GM18907 (cell line): ENCODE measurements around the gene RBMS2.
"Not testable (repeated sequence)": the region's sequence is repeated elsewhere in the genome, so short reads cannot be mapped to it uniquely, and the experiment has no call there.

Source experiments
- ATAC-seq: cut with Tn5 transposase; IDR thresholded peaks from one replicate; pipeline ENCODE4 v1.9.1; 2021; ENCODE audit warnings: mild to moderate bottlenecking, moderate library complexity; ENCODE audit not compliant: unreplicated experiment

The RBMS2 gene

GRCh38 chr12:56521590-56522371 is at the start of gene RBMS2:
Gene RBMS2, plus strand, starts transcription at chr12:56521820. Its CDS starts 204 bp downstream, at chr12:56522024.
- ATAC-seq = peak; percentile 63

GRCh38 chr12:56474389-56474788 is 47.2 kb upstream of the RBMS2 start:
- ATAC-seq = no peak

- no peak for ATAC-seq
Observed at GRCh38 chr12:56476143-56476542, 45.5 kb upstream of the RBMS2 start.

GRCh38 chr12:56476972-56477432 is 44.6 kb upstream of the RBMS2 start:
- no peak for ATAC-seq

GRCh38 chr12:56477521-56478225 is 43.9 kb upstream of the RBMS2 start:
- no peak for ATAC-seq

GRCh38 chr12:56479625-56480024 is 42.0 kb upstream of the RBMS2 start:
- ATAC-seq = no peak

GRCh38 chr12:56484566-56484965 is 37.1 kb upstream of the RBMS2 start:
- ATAC-seq = no peak

GRCh38 chr12:56486694-56487093 is 34.9 kb upstream of the RBMS2 start:
- no peak for ATAC-seq

GRCh38 chr12:56487448-56488040 is 34.1 kb upstream of the RBMS2 start:
- ATAC-seq = peak; percentile 28

- peak; percentile 88 for ATAC-seq
Observed at GRCh38 chr12:56488041-56488955, 33.3 kb upstream of the RBMS2 start, which contains the start of gene GLS2. Gene GLS2, minus strand, starts transcription at chr12:56488161. Its CDS starts 43 bp downstream, at chr12:56488118.

- no peak for ATAC-seq
Observed at GRCh38 chr12:56490360-56490759, 31.3 kb upstream of the RBMS2 start.

GRCh38 chr12:56493409-56494105 is 28.1 kb upstream of the RBMS2 start:
- ATAC-seq = not testable (repeated sequence)

GRCh38 chr12:56494106-56494415 is 27.6 kb upstream of the RBMS2 start:
- ATAC-seq = not testable (repeated sequence)

- ATAC-seq = not testable (repeated sequence)
Observed at GRCh38 chr12:56494481-56494880, 27.1 kb upstream of the RBMS2 start.

- not testable (repeated sequence) for ATAC-seq
Observed at GRCh38 chr12:56496704-56497103, 24.9 kb upstream of the RBMS2 start.

GRCh38 chr12:56498126-56498902 is 23.3 kb upstream of the RBMS2 start:
- ATAC-seq = not testable (repeated sequence)

- not testable (repeated sequence) for ATAC-seq
Observed at GRCh38 chr12:56499452-56499851, 22.2 kb upstream of the RBMS2 start.

GRCh38 chr12:56499879-56500278 is 21.7 kb upstream of the RBMS2 start:
- not testable (repeated sequence) for ATAC-seq

- ATAC-seq = no peak
Observed at GRCh38 chr12:56510786-56511185, 10.8 kb upstream of the RBMS2 start.
